Caco-2 (cell line): ENCODE data around the gene MAD2L2. TPM values are rescaled to one million over a fixed set of nuclear protein-coding genes. Genes with fewer than 3 reads are reported as not detected.

ENCODE experiments used
- BruUV-seq: library from RNA; stranded (reverse); fragments of 400-500 nt; replicated peaks from 2 replicates; lab custom pipeline; 2021; lab: Mats Ljungman, UMichigan
- CTCF ChIA-PET: fragments of 300-600 bp; sonication (Branson Sonifier 250); formaldehyde crosslinking; loops from one replicate; lab custom pipeline; 2022; ENCODE audit warnings: antibody characterized with exemption; lab: Charles Lee
- POLR2A ChIA-PET: fragments of 300-600 bp; sonication (Branson Sonifier 250); formaldehyde crosslinking; loops from one replicate; lab custom pipeline; 2022; ENCODE audit warnings: antibody characterized with exemption; lab: Charles Lee
- DNase-seq, 2 experiments: peaks; one replicate each; pipeline versions ENCODE4 v3.0.0 to v3.0.0-alpha.2; 2020 to 2022
- H3K27me3 ChIP-seq: replicated peaks from 2 replicates; pipeline ENCODE4 v1.6.0; 2011; ENCODE audit warnings: low read length; ENCODE audit not compliant: control insufficient read depth, insufficient read depth
- H3K36me3 ChIP-seq: 2 replicates; pipeline ENCODE4 v1.5.1; 2011; ENCODE audit warnings: low read length; ENCODE audit not compliant: control insufficient read depth, insufficient read depth
- H3K4me1 ChIP-seq: fragments of 250-450 bp; sonication (Bioruptor Pico); 2 replicates; pipeline ENCODE4 v1.5.1; 2020; ENCODE audit warnings: mild to moderate bottlenecking
- H3K4me3 ChIP-seq: 2 replicates; pipeline ENCODE4 v1.5.1; 2011; ENCODE audit warnings: low read depth, mild to moderate bottlenecking, control low read depth, low read length
- H3K9me3 ChIP-seq: fragments of 250-450 bp; sonication (Bioruptor Pico); 2 replicates; pipeline ENCODE4 v1.5.1; 2020; ENCODE audit warnings: mild to moderate bottlenecking, moderate library complexity
- H3K27ac Mint-ChIP-seq: one replicate; pipeline ENCODE4 v1.8.0; 2022; ENCODE audit warnings: mixed read lengths; ENCODE audit not compliant: unreplicated experiment
- H3K27me3 Mint-ChIP-seq: one replicate; pipeline ENCODE4 v1.8.0; 2022; ENCODE audit warnings: mixed read lengths; ENCODE audit not compliant: insufficient read depth, unreplicated experiment
- H3K36me3 Mint-ChIP-seq: one replicate; pipeline ENCODE4 v1.8.0; 2022; ENCODE audit warnings: mild to moderate bottlenecking, mixed read lengths; ENCODE audit not compliant: insufficient read depth, unreplicated experiment
- H3K4me1 Mint-ChIP-seq: one replicate; pipeline ENCODE4 v1.8.0; 2022; ENCODE audit warnings: low read depth, mixed read lengths; ENCODE audit not compliant: unreplicated experiment
- H3K4me3 Mint-ChIP-seq: one replicate; pipeline ENCODE4 v1.8.0; 2022; ENCODE audit warnings: mild to moderate bottlenecking, moderate library complexity, mixed read lengths; ENCODE audit not compliant: unreplicated experiment
- H3K9me3 Mint-ChIP-seq: one replicate; pipeline ENCODE4 v1.8.0; 2022; ENCODE audit warnings: mixed read lengths; ENCODE audit not compliant: unreplicated experiment
- CTCF ChIP-seq, 2 experiments: fragments of 200-600 bp in 1 of 2; IDR thresholded peaks; 1 replicate in 1 of 2; 2 replicates in 1 of 2; pipeline versions ENCODE4 v1.5.1 to v1.8.0; 2011 to 2022; ENCODE audit warnings: antibody characterized with exemption in 1 of 2, control low read depth in 1 of 2, inconsistent platforms in 1 of 2, low read depth in 1 of 2, low read length in 1 of 2, mild to moderate bottlenecking in 1 of 2, moderate library complexity in 1 of 2; ENCODE audit not compliant: insufficient read depth in 1 of 2, severe bottlenecking in 1 of 2, unreplicated experiment in 1 of 2
- intact Hi-C: fragments of 100-400 bp; cut with micrococcal nuclease; formaldehyde crosslinking; loops from one replicate; pipeline ENCODE4 v1.10.0; 2022; ENCODE audit not compliant: unreplicated experiment
- total RNA-seq: library from RNA; stranded (reverse); gene quantifications from 2 replicates; pipeline ENCODE4 v1.2.3, GENCODE V29; 2022

MAD2L2 gene
- total RNA-seq, 1 experiment from 2014 or later: 49.9 TPM

DNA sequence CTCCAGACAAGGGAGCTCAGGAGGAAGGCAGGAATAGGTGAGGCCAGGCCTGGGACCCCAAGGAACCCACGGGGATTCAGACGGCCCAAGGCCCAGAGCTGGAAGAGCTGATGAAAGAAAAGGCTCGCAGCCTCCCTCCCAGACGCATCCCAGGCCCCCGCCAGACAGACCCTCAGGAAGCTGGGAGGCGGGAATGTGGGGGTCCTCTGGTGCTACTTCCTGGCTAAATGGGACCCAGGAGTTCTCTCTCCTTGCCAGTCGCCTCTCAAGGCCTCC lies 27.1 kb downstream of the MAD2L2 start:
- intact Hi-C loops: loop anchor here (1.0 to 5.0 kb wide), 2 partner anchors 64 to 337 kb away; no protein-coding TSS in a partner anchor
- DNase-seq: no peak
- no peak for TF ChIP-seq CTCF (IDR thresholded peaks at IDR 0.05; ENCODE audit: insufficient read depth in 1 of 2, low read depth in 1 of 2, low read length in 1 of 2, severe bottlenecking in 1 of 2, unreplicated experiment in 1 of 2)
- Histone ChIP-seq H3K4me3 (peak overlapping the region; percentile 91), H3K9me3 (no peaks in the 10 kb centered on the region), H3K36me3 (peaks cover 2% of the 10 kb centered on the region; the same call in 1 of the 2 replicates), H3K4me1 (peaks cover 8% of the 10 kb centered on the region), H3K27me3 (no peaks in the 10 kb centered on the region)
- no peak overlapping the region for H3K27ac Mint-ChIP-seq
- H3K36me3 Mint-ChIP-seq: peaks cover 25% of the 10 kb centered on the region
- CTCF ChIA-PET: interaction anchor here (0.5 to 1.8 kb wide), 8 partner anchors 11 to 856 kb away, joined by 3 to 9 read pairs (median 3); partner anchors contain the start of genes AGTRAP and FBXO6
- H3K4me1 Mint-ChIP-seq: no peaks in the 10 kb centered on the region
- no peaks in the 10 kb centered on the region for H3K9me3 Mint-ChIP-seq
- H3K4me3 Mint-ChIP-seq: peak overlapping the region; percentile 76
- POLR2A ChIA-PET: interaction anchor here (0.9 to 1.7 kb wide), 4 partner anchors 9 to 381 kb away, joined by 3 to 13 read pairs (median 4); no protein-coding TSS in a partner anchor
- no peaks in the 10 kb centered on the region for H3K27me3 Mint-ChIP-seq
- BruUV-seq: TSS peak; percentile 40

DNA sequence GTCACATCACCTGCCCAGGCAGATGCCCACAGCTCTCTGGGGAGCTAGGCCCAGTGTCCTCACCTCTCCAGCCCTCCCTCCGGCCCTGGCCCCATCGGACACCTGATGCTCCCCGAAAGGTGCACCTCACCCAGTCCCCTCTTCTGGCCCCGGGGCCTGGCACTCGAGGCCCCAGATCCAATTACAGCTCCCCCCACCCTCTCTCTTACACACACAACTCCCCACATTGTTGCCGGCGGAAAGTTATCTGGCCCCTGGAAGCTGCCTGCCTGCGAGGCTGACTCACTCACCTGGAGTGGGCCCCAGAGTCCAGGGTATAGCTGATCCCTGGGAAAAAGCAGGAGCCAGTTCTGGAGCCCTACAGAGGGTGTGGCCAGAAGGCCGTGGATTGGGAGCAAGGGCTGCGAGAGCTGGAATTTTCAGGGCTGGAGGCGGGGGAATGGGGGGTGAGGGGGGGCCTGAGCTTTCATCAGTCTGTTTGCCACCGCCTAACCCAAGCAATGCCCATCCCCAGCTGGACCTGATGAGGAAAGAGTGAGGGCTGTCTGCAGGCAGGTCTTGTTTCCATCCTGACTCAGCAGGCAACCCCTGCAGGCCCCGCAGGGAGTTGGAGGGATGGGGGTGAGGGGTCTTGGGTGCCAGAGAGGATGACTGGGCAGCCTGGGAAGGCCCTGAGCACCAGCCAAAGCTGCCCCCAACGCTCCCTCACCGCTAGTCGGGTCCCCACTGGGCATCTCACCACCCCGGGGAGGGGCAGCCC lies 27.7 kb downstream of the MAD2L2 start:
- POLR2A ChIA-PET: interaction anchor here (0.6 to 1.7 kb wide), 6 partner anchors 8 to 381 kb away, joined by 3 to 13 read pairs (median 4); no protein-coding TSS in a partner anchor
- H3K36me3 Mint-ChIP-seq: peaks cover 25% of the 10 kb centered on the region
- H3K27me3 Mint-ChIP-seq: no peaks in the 10 kb centered on the region
- no peaks in the 10 kb centered on the region for H3K9me3 ChIP-seq
- H3K4me3 ChIP-seq: peak overlapping the region; percentile 91
- DNase-seq: peak; percentile 76 to 88
- H3K4me1 ChIP-seq: peaks cover 8% of the 10 kb centered on the region
- peak overlapping the region; percentile 82 for H3K27ac Mint-ChIP-seq
- H3K4me3 Mint-ChIP-seq: peak overlapping the region; percentile 76
- H3K27me3 ChIP-seq: no peaks in the 10 kb centered on the region
- peaks cover 2% of the 10 kb centered on the region; the same call in 1 of the 2 replicates for H3K36me3 ChIP-seq
- no peak for TF ChIP-seq CTCF (IDR thresholded peaks at IDR 0.05; ENCODE audit: insufficient read depth in 1 of 2, low read depth in 1 of 2, low read length in 1 of 2, severe bottlenecking in 1 of 2, unreplicated experiment in 1 of 2)
- no peaks in the 10 kb centered on the region for H3K4me1 Mint-ChIP-seq
- no peaks in the 10 kb centered on the region for H3K9me3 Mint-ChIP-seq
- CTCF ChIA-PET: interaction anchor here (0.5 to 1.8 kb wide), 11 partner anchors 11 to 856 kb away, joined by 3 to 9 read pairs (median 3); partner anchors contain the start of genes AGTRAP and FBXO6
- no TSS peak for BruUV-seq
- intact Hi-C loops: loop anchor here (1.0 to 5.0 kb wide), 2 partner anchors 64 to 337 kb away; no protein-coding TSS in a partner anchor

GRCh38 chr1:11652203-11652780 lies 28.7 kb downstream of the MAD2L2 start:
- ChIA-PET CTCF (interaction anchor here (0.9 to 1.2 kb wide), 2 partner anchors 10 to 615 kb away, joined by 3 read pairs; no protein-coding TSS in a partner anchor), POLR2A (interaction anchor here (0.6 to 1.7 kb wide), 2 partner anchors 65 to 85 kb away, joined by 3 to 13 read pairs; no protein-coding TSS in a partner anchor)
- intact Hi-C loops: loop anchor here (5.0 kb wide), 1 partner anchor 65 kb away; no protein-coding TSS in a partner anchor
- no peak for TF ChIP-seq CTCF (IDR thresholded peaks at IDR 0.05; ENCODE audit: insufficient read depth in 1 of 2, low read depth in 1 of 2, low read length in 1 of 2, severe bottlenecking in 1 of 2, unreplicated experiment in 1 of 2)
- Mint-ChIP-seq H3K27ac (peak overlapping the region; percentile 82), H3K4me1 (no peaks in the 10 kb centered on the region), H3K9me3 (no peaks in the 10 kb centered on the region), H3K27me3 (no peaks in the 10 kb centered on the region), H3K4me3 (peak overlapping the region; percentile 76), H3K36me3 (peaks cover 25% of the 10 kb centered on the region)
- Histone ChIP-seq H3K4me3 (peak overlapping the region; percentile 20), H3K9me3 (no peaks in the 10 kb centered on the region), H3K27me3 (no peaks in the 10 kb centered on the region), H3K36me3 (peaks cover 2% of the 10 kb centered on the region; the same call in 1 of the 2 replicates), H3K4me1 (peaks cover 8% of the 10 kb centered on the region)
- no peak for DNase-seq
- BruUV-seq: no TSS peak
